H1 (cell line): ENCODE results near the gene SSH2. TPM values are rescaled to one million over a fixed set of nuclear protein-coding genes. Genes with fewer than 3 reads are reported as not detected.

Experiments used
- CTCF ChIA-PET: fragments of 300-600 bp; sonication (Branson Sonifier 250); formaldehyde crosslinking; loops from one replicate; lab custom pipeline; 2021; ENCODE audit not compliant: partially characterized antibody; lab: Charles Lee
- POLR2A ChIA-PET: fragments of 300-600 bp; sonication (Branson Sonifier 250); formaldehyde crosslinking; loops from one replicate; lab custom pipeline; 2021; ENCODE audit warnings: inconsistent platforms; ENCODE audit not compliant: partially characterized antibody; lab: Charles Lee
- DNase-seq, 2 experiments: peaks; one replicate each; pipeline versions ENCODE4 v3.0.0 to v3.0.0-alpha.2; 2010 to 2022; ENCODE audit warnings: low spot score in 2 of 2, low read depth in 1 of 2, mixed read lengths in 1 of 2
- FAIRE-seq: peaks from 2 replicates; lab custom pipeline; 2011; peaks lifted over from hg19 to GRCh38; lab: Jason Lieb, UNC
- H2AFZ ChIP-seq: 2 replicates; pipeline ENCODE4 v1.8.1; 2012; ENCODE audit warnings: low read length, inconsistent platforms
- H2AK5ac ChIP-seq: 2 replicates; pipeline ENCODE4 v1.6.1; 2013; ENCODE audit warnings: low read depth, low read length
- H2BK120ac ChIP-seq: replicated peaks from 2 replicates; pipeline ENCODE3; 2013; ENCODE audit warnings: low read depth, low read length, inconsistent platforms
- H2BK12ac ChIP-seq: 2 replicates; pipeline ENCODE4 v1.6.1; 2013; ENCODE audit warnings: low read depth, low read length
- H2BK15ac ChIP-seq: 2 replicates; pipeline ENCODE4 v1.6.1; 2013; ENCODE audit warnings: low read length
- H2BK20ac ChIP-seq: 2 replicates; pipeline ENCODE4 v1.6.1; 2013; ENCODE audit warnings: low read length
- H2BK5ac ChIP-seq: 2 replicates; pipeline ENCODE4 v1.6.1; 2013; ENCODE audit warnings: low read depth, low read length
- H3K14ac ChIP-seq: 2 replicates; pipeline ENCODE4 v1.6.1; 2013; ENCODE audit warnings: inconsistent platforms; ENCODE audit not compliant: insufficient read length
- H3K18ac ChIP-seq: 2 replicates; pipeline ENCODE4 v1.6.1; 2013; ENCODE audit warnings: low read length; ENCODE audit errors: extremely low read depth
- H3K23ac ChIP-seq: 2 replicates; pipeline ENCODE4 v1.6.1; 2013; ENCODE audit warnings: inconsistent platforms; ENCODE audit not compliant: insufficient read length
- H3K23me2 ChIP-seq: 2 replicates; pipeline ENCODE4 v1.6.1; 2013; ENCODE audit warnings: low read depth, low read length
- H3K27ac ChIP-seq: 2 replicates; pipeline ENCODE4 v1.6.1; 2011; ENCODE audit warnings: low read depth, low read length, inconsistent platforms
- H3K27me3 ChIP-seq, 4 experiments: replicated peaks in 1 of 4; 1 replicate in 1 of 4; 2 replicates in 3 of 4; pipeline versions ENCODE4 v1.6.1 to v1.8.1; 2011 to 2013; ENCODE audit warnings: low read length in 3 of 4, mild to moderate bottlenecking in 3 of 4, inconsistent platforms in 2 of 4, mixed read lengths in 2 of 4, moderate library complexity in 1 of 4; ENCODE audit not compliant: control insufficient read depth in 3 of 4, insufficient read depth in 3 of 4; ENCODE audit errors: extremely low read depth in 1 of 4
- H3K36me3 ChIP-seq, 4 experiments: 2 replicates each; pipeline versions ENCODE4 v1.6.1 to v1.8.1; 2011 to 2013; ENCODE audit warnings: mild to moderate bottlenecking in 4 of 4, low read length in 3 of 4, moderate library complexity in 2 of 4, control low read depth in 1 of 4, inconsistent platforms in 1 of 4; ENCODE audit not compliant: insufficient read depth in 4 of 4, control insufficient read depth in 2 of 4
- H3K4ac ChIP-seq: replicated peaks from 2 replicates; pipeline ENCODE3; 2013; ENCODE audit warnings: low read length, low read depth, mixed read lengths, inconsistent platforms; ENCODE audit not compliant: insufficient read length
- H3K4me1 ChIP-seq, 4 experiments: replicated peaks in 1 of 4; 1 replicate in 1 of 4; 2 replicates in 3 of 4; pipeline versions ENCODE4 v1.6.1 to v1.8.1; 2011 to 2013; ENCODE audit warnings: low read length in 3 of 4, inconsistent platforms in 2 of 4, mixed read lengths in 1 of 4; ENCODE audit not compliant: insufficient read depth in 4 of 4, control insufficient read depth in 3 of 4
- H3K4me2 ChIP-seq, 2 experiments: 2 replicates each; pipeline versions ENCODE4 v1.6.1 to v1.8.1; 2011 to 2013; ENCODE audit warnings: low read depth in 2 of 2, low read length in 2 of 2, control low read depth in 1 of 2, inconsistent platforms in 1 of 2, mild to moderate bottlenecking in 1 of 2; ENCODE audit not compliant: insufficient read depth in 1 of 2
- H3K4me3 ChIP-seq, 4 experiments: fragments of 200-600, 300-600 bp in 1 of 4; sonication (generic), shearing (Covaris generic), sonication (Bioruptor Twin) in 1 of 4; 2 replicates each; pipeline versions ENCODE4 v1.5.1 to v1.8.1; 2011 to 2016; ENCODE audit warnings: low read length in 4 of 4, low read depth in 3 of 4, control low read depth in 2 of 4, inconsistent platforms in 2 of 4, mild to moderate bottlenecking in 2 of 4, mixed read lengths in 1 of 4, moderate library complexity in 1 of 4; ENCODE audit not compliant: insufficient read depth in 2 of 4; ENCODE audit errors: extremely low read depth in 1 of 4
- H3K56ac ChIP-seq: replicated peaks from 2 replicates; pipeline ENCODE3; 2013; ENCODE audit warnings: low read depth, mild to moderate bottlenecking, mixed read lengths, low read length, inconsistent platforms; ENCODE audit not compliant: insufficient read length
- H3K79me1 ChIP-seq: 2 replicates; pipeline ENCODE4 v1.6.1; 2013; ENCODE audit warnings: low read depth, low read length, control low read depth
- H3K79me2 ChIP-seq, 2 experiments: 2 replicates each; pipeline versions ENCODE4 v1.6.1 to v1.8.1; 2012 to 2013; ENCODE audit warnings: low read length in 2 of 2, mild to moderate bottlenecking in 2 of 2, inconsistent platforms in 1 of 2; ENCODE audit not compliant: insufficient read depth in 2 of 2, control insufficient read depth in 1 of 2
- H3K9ac ChIP-seq, 4 experiments: replicated peaks in 1 of 4; 1 replicate in 1 of 4; 2 replicates in 3 of 4; pipeline versions ENCODE4 v1.6.1 to v1.8.1; 2011 to 2013; ENCODE audit warnings: low read depth in 3 of 4, low read length in 3 of 4, control low read depth in 2 of 4, mild to moderate bottlenecking in 2 of 4, moderate library complexity in 2 of 4, inconsistent platforms in 1 of 4; ENCODE audit errors: extremely low read depth in 1 of 4
- H3K9me3 ChIP-seq, 2 experiments: 2 replicates each; pipeline versions ENCODE4 v1.6.1 to v1.8.1; 2012 to 2013; ENCODE audit warnings: mild to moderate bottlenecking in 2 of 2, moderate library complexity in 2 of 2, control low read depth in 1 of 2, inconsistent platforms in 1 of 2, low read depth in 1 of 2, low read length in 1 of 2, mixed read lengths in 1 of 2; ENCODE audit not compliant: insufficient read depth in 2 of 2
- H4K20me1 ChIP-seq, 2 experiments: replicated peaks in 1 of 2; 2 replicates each; pipeline versions ENCODE3 to v1.8.1; 2011 to 2013; ENCODE audit warnings: inconsistent platforms in 2 of 2, low read length in 2 of 2, mild to moderate bottlenecking in 1 of 2; ENCODE audit not compliant: insufficient read depth in 2 of 2, control insufficient read depth in 1 of 2
- H4K5ac ChIP-seq: 2 replicates; pipeline ENCODE4 v1.6.1; 2013; ENCODE audit warnings: low read length, low read depth, mixed read lengths, inconsistent platforms; ENCODE audit not compliant: insufficient read length
- H4K8ac ChIP-seq: 2 replicates; pipeline ENCODE4 v1.8.0; 2013; ENCODE audit warnings: mild to moderate bottlenecking, moderate library complexity, low read length, inconsistent platforms; ENCODE audit not compliant: insufficient read depth; ENCODE audit errors: extremely low read depth
- H4K91ac ChIP-seq: replicated peaks from 2 replicates; pipeline ENCODE3; 2013; ENCODE audit warnings: low read length, mixed read lengths, inconsistent platforms; ENCODE audit not compliant: insufficient read length
- KDM1A ChIP-seq: fragments of 200-600, 300-600 bp; sonication (generic); IDR thresholded peaks from 2 replicates; pipeline ENCODE4 v1.7.1; 2016; ENCODE audit warnings: mild to moderate bottlenecking, low read length, borderline replicate concordance
- RBBP5 ChIP-seq: IDR thresholded peaks from 2 replicates; pipeline ENCODE4 v1.7.1; 2012; ENCODE audit warnings: low read depth, mild to moderate bottlenecking, inconsistent platforms, low read length, moderate library complexity, borderline replicate concordance
- RXRA ChIP-seq: IDR thresholded peaks from 2 replicates; pipeline ENCODE4 v1.6.1; 2011; ENCODE audit warnings: low read depth, mild to moderate bottlenecking, low read length, moderate library complexity; ENCODE audit not compliant: insufficient read depth
- SP1 ChIP-seq: IDR thresholded peaks from 2 replicates; pipeline ENCODE4 v1.6.1; 2011; ENCODE audit warnings: low read depth, low read length
- TCF12 ChIP-seq: IDR thresholded peaks from 2 replicates; pipeline ENCODE4 v1.6.1; 2011; ENCODE audit warnings: low read depth, mild to moderate bottlenecking, low read length
- YY1 ChIP-seq: IDR thresholded peaks from 2 replicates; pipeline ENCODE4 v1.6.1; 2011; ENCODE audit warnings: low read depth, mild to moderate bottlenecking, low read length
- WGBS, 2 experiments: shearing (Covaris generic) in 1 of 2; methylation state at CpG; one replicate each; pipeline versions ENCODE4 v1.1.6 to v1.1.7; 2013 to 2015; ENCODE audit warnings: low lambda C conversion rate in 2 of 2, mixed read lengths in 2 of 2, inconsistent platforms in 1 of 2, low coverage in 1 of 2, missing lambda C conversion rate in 1 of 2; ENCODE audit not compliant: insufficient replicate concordance in 2 of 2, insufficient coverage in 1 of 2, insufficient read length in 1 of 2; ENCODE audit errors: extremely low coverage in 1 of 2, missing lambda C conversion rate in 1 of 2; 5-methylcytosine and 5-hydroxymethylcytosine counted together
- polyA plus RNA-seq, 7 experiments: library from polyadenylated mRNA; depleted of rRNA in 3 of 7; stranded (reverse) in 5 of 7; unstranded in 2 of 7; fragments of >200 nt in 5 of 7; fragments of 200-250 nt in 2 of 7; gene quantifications; 1 replicate in 5 of 7; 2 replicates in 1 of 7; 4 replicates in 1 of 7; pipeline versions ENCODE4 v1.2.1 to v1.2.3, GENCODE V29; 2011 to 2013; ENCODE audit warnings: missing spikeins in 2 of 7, mixed read lengths in 2 of 7
- total RNA-seq: library from RNA; stranded (reverse); fragmentation: NEBNext Ultra II Directional; extraction: Animal tissue kit (Norgen Biotek cat#: 25700); gene quantifications from 2 replicates; pipeline ENCODE4 v1.2.1, GENCODE V29; 2021

Gene SSH2
- total and polyA plus RNA-seq, 2 of the 8 experiments (the other 6 are each of a cell fraction or from before 2014, with no cell fraction given): 5.2 to 15.9 TPM

DNA sequence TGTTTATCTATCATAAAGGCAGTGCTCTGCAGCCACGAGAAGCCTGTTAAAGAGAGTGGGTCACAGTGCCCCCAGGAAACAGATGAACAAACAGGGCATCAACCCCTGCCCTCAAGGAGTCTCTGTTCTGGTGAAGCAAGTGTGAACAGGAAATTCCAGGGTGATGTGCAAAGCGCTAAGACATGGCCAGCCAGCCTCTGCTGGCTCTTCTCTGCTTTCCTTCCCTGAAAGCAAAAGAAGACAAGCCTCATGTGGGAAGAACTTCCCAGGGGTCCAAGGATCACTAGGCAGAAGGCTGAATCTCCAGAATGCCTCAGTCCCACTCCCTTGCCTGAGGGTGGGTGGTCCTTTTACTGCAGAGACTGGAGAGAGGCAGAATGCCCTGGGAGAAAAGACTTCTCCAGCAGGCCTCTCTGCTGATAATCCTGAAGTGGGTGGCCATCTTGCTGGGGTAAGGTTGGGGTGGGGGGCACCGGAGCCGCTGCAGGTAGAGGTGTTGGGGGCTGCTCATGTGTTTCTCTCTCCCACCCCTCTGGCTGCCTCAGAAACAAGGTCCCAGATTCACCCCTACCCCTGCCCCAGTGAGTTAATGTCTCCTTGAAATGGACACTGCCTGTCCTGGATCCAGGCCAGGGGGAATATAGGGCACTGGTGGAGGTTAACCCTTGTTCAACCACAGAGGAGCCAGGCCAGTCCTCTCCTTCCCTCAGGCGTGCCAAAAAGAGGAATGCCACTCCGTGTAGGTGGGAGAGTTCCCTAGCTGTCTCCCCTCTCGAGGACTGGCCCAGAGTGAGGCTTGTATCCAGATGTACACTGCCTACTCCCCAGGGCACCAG lies 334.7 kb downstream of the SSH2 start:
- no peak overlapping the region for H2BK15ac ChIP-seq
- H3K56ac ChIP-seq: no peak overlapping the region
- H3K14ac ChIP-seq: no peak overlapping the region
- no peak overlapping the region; a peak in 1 of 4 replicates for H3K4me2 ChIP-seq
- WGBS, 2 experiments: 88% methylated on average over 7 of the region's 7 CpGs; no CpG with 5 or more reads in 1 of the 2 experiments
- H4K8ac ChIP-seq: no peak overlapping the region
- no peak overlapping the region for H3K4ac ChIP-seq
- H3K18ac ChIP-seq: no peak overlapping the region
- TF ChIP-seq SP1 (no peak), RXRA (no peak), RBBP5 (no peak), YY1 (0 out of 2 replicates have a peak, but pooled peaks have one; percentile 9), TCF12 (no peak), KDM1A (no peak)
- H3K23me2 ChIP-seq: peaks cover 26% of the 10 kb centered on the region
- H2BK120ac ChIP-seq: no peak overlapping the region
- ChIA-PET POLR2A (interaction anchor here (0.9 to 1.7 kb wide), 3 partner anchors 13 to 23 kb away, joined by 4 read pairs; no protein-coding TSS in a partner anchor), CTCF (interaction anchor here (0.9 to 8.1 kb wide), 10 partner anchors 10 to 336 kb away, joined by 3 to 167 read pairs (median 7); partner anchors contain the start of gene TP53I13)
- H2AFZ ChIP-seq: no peak overlapping the region
- no peak overlapping the region for H4K91ac ChIP-seq
- H2AK5ac ChIP-seq: no peak overlapping the region
- H4K20me1 ChIP-seq: peaks cover 0 to 19% of the 10 kb centered on the region in 2 experiments
- H3K9ac ChIP-seq: no peak overlapping the region
- no peak overlapping the region for H3K27ac ChIP-seq
- no peak for DNase-seq
- H3K36me3 ChIP-seq: no peaks in the 10 kb centered on the region
- peak overlapping the region; percentile 19; the same call in 1 of the 2 replicates for H2BK12ac ChIP-seq
- H2BK20ac ChIP-seq: no peak overlapping the region
- no peak overlapping the region for H3K4me3 ChIP-seq
- H3K79me1 ChIP-seq: peaks cover 9% of the 10 kb centered on the region
- no peaks in the 10 kb centered on the region for H3K9me3 ChIP-seq
- H3K23ac ChIP-seq: no peak overlapping the region
- H3K4me1 ChIP-seq: peaks cover 10 to 53% (median 35%) of the 10 kb centered on the region in 4 experiments
- no peak overlapping the region for H2BK5ac ChIP-seq
- peaks cover 0 to 3% (median 0%) of the 10 kb centered on the region in 4 experiments; a peak in 2 of 7 replicates for H3K27me3 ChIP-seq
- peaks cover 0 to 37% of the 10 kb centered on the region in 2 experiments; a peak in 2 of 4 replicates for H3K79me2 ChIP-seq
- no peak overlapping the region for H4K5ac ChIP-seq
- no peak for FAIRE-seq
